ENCODE results near the gene PRR16.

GRCh38 chr5:120451445-120451844 lies 12.7 kb upstream of the PRR16 start:
- TF ChIP-seq POLR2AphosphoS5 (IDR thresholded peaks at IDR 0.05) (no peak), POLR2A (IDR thresholded peaks at IDR 0.05) (no peak)
- TF ChIP-seq, protein P1, sequence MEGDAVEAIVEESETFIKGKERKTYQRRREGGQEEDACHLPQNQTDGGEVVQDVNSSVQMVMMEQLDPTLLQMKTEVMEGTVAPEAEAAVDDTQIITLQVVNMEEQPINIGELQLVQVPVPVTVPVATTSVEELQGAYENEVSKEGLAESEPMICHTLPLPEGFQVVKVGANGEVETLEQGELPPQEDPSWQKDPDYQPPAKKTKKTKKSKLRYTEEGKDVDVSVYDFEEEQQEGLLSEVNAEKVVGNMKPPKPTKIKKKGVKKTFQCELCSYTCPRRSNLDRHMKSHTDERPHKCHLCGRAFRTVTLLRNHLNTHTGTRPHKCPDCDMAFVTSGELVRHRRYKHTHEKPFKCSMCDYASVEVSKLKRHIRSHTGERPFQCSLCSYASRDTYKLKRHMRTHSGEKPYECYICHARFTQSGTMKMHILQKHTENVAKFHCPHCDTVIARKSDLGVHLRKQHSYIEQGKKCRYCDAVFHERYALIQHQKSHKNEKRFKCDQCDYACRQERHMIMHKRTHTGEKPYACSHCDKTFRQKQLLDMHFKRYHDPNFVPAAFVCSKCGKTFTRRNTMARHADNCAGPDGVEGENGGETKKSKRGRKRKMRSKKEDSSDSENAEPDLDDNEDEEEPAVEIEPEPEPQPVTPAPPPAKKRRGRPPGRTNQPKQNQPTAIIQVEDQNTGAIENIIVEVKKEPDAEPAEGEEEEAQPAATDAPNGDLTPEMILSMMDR (IDR thresholded peaks at IDR 0.05), result no peak
